22Rv1 (cell line): ENCODE data around the gene KIAA0753.
A peak's percentile ranks its signal among the peaks of the same experiment; 100 is the strongest.

ENCODE experiments used
- H3K27ac ChIP-seq: fragments of 450-650 bp; 2 replicates; pipeline ENCODE4 v1.5.1; 2017
- CTCF ChIP-seq: fragments of 450-650 bp; IDR thresholded peaks from 2 replicates; pipeline ENCODE4 v1.5.1; 2017; ENCODE audit warnings: mild to moderate bottlenecking
- ZFX ChIP-seq: fragments of 450-650 bp; IDR thresholded peaks from 2 replicates; pipeline ENCODE4 v1.6.1; 2017; ENCODE audit warnings: antibody characterized with exemption, borderline replicate concordance

The KIAA0753 gene

GRCh38 chr17:6683081-6683684 lies 42.7 kb upstream of the KIAA0753 start:
- TF ChIP-seq ZFX (no peak), CTCF (no peak)
- H3K27ac ChIP-seq: 0 out of 2 replicates have a peak overlapping the region, but pooled peaks have one; percentile 8

- no peak overlapping the region for H3K27ac ChIP-seq
- TF ChIP-seq ZFX (no peak), CTCF (no peak)
Measured at GRCh38 chr17:6682339-6682738, 41.8 kb upstream of the KIAA0753 start.

- TF ChIP-seq ZFX (no peak), CTCF (no peak)
- H3K27ac ChIP-seq: no peak overlapping the region
Measured at GRCh38 chr17:6681671-6682070, 41.2 kb upstream of the KIAA0753 start.

GRCh38 chr17:6681176-6681575 lies 40.7 kb upstream of the KIAA0753 start:
- no peak overlapping the region for H3K27ac ChIP-seq

DNA sequence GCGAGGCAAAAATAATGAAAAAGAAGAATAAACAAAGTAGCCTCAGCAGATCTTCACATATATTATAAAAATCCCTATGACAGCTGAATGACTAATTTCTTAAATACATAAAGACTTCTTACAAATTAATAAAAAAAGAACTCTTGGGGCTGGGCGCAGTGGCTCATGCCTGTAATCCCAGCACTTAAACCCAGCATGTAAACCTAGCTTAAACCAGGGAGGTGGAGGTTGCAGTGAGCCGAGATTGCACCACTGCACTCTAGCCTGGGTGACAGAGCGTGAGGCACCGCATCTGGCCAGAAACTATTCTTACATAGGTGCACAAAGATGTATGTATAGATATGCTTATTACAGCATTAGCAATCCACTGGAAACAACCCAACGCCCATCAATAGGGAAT lies 38.7 kb upstream of the KIAA0753 start:
- no peak overlapping the region for H3K27ac ChIP-seq
- TF ChIP-seq ZFX: no peak
- TF ChIP-seq CTCF: no peak

More at GRCh38 chr17:6681176-6681575, 40.7 kb upstream of the KIAA0753 start:
- TF ChIP-seq ZFX: no peak
- no peak for TF ChIP-seq CTCF

DNA sequence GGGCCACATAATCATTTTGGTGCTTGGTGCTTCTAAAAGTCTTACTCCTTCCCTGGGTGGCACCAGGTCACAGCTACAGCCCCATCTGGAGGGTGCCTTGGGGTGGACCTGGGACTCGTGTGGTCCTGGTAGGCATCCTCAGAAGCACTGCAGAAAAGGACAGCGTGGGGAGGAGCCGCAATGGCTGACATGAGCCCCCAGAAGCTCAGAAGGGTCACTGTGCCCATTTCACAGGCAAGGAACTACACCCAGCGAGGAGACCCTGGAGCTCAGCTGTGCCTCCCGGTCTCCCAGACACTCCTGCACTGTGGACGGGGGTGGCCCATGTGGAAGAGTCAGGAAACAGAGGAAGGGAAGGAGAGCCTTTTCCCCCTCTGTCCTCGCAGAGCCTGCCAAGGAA lies 37.4 kb upstream of the KIAA0753 start:
- TF ChIP-seq CTCF (no peak), ZFX (no peak)

DNA sequence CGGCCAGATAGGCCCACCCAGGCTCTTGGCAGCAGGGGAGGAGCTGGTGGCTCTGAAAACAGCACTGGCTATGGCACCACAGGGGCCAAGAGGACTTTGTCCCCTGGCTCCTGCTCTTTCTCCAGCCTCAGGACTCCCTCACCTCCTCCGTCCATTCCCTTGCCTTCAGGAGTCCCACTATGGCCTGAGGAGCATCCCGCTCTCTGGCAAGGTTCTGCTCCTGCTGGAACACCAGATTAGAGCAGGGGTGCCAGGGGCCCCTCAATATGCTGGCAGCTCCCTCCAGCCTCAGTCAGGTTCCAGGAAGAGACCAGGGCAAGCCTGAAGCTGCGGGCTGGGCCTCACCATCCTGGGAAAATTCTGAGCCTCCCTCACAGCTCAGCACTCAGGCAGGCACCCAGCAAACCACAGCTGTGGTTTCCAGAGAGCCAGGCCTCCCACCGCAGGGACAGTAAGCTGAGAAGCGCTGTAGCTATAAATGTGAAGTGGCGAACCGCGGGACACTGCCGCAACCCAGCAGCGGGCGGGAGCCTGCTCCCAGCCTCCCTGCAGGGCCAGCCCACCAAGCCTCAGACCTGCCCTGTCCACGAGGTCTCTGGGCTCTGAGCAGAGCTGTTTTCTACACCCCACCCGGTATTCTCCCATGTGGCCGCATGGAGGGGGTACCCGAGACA lies 36.8 kb upstream of the KIAA0753 start:
- no peak overlapping the region for H3K27ac ChIP-seq
- TF ChIP-seq CTCF: no peak
- no peak for TF ChIP-seq ZFX

More for the DNA sequence above, 37.4 kb upstream of the KIAA0753 start:
- no peak overlapping the region for H3K27ac ChIP-seq
